ENCODE data around the gene UBE2V1.

The UBE2V1 gene

DNA sequence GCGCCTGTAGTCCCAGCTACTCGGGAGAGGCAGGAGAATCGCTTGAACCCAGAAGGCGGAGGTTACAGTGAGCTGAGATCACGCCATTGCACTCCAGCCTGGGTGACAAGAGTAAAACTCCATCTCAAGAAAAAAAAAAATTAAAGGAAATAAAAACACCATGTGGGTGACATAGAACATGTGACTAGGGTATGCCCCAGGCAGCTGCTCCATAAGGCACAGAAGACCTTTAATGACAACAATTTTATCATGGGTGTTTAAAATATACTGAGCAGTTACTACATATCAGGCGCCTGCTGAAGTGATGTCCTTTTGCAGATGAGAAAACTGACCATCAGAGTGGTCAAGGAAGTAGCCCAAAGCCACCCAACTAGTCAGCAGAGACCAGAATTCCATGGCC is 32.6 kb upstream of the UBE2V1 start:
- no peaks in the 10 kb centered on the region for H3K9me3 ChIP-seq (ENCODE audit: insufficient read depth, low read length)
- no peak overlapping the region for H3K4me2 ChIP-seq (ENCODE audit: low read depth, low read length, poor library complexity, severe bottlenecking)
- H4K20me1 ChIP-seq (ENCODE audit: low read depth, low read length): no peaks in the 10 kb centered on the region
- H2AFZ ChIP-seq (ENCODE audit: low read depth, low read length, severe bottlenecking): no peak overlapping the region
- no peaks in the 10 kb centered on the region for H3K36me3 ChIP-seq (ENCODE audit: low read length)
- no peaks in the 10 kb centered on the region for H3F3A ChIP-seq (ENCODE audit: insufficient read depth)
- no peak overlapping the region for H3K9ac ChIP-seq (ENCODE audit: low read length)
- H3K27ac ChIP-seq (ENCODE audit: low read depth, low read length): no peak overlapping the region
- no peaks in the 10 kb centered on the region for H3K9me2 ChIP-seq (replicated peaks; ENCODE audit: insufficient read depth, low read length)
- H3K4me3 ChIP-seq (ENCODE audit: insufficient read depth, low read length, poor library complexity, severe bottlenecking): no peak overlapping the region
- peaks cover 9% of the 10 kb centered on the region; the same call in 1 of the 2 replicates for H3K79me2 ChIP-seq (ENCODE audit: insufficient read depth, low read length)
- no peaks in the 10 kb centered on the region for H3K27me3 ChIP-seq (ENCODE audit: low read length)
- no peak for TF ChIP-seq EZH2phosphoT487 (conservative IDR thresholded peaks at IDR 0.05; ENCODE audit: low read length)
- TF ChIP-seq, protein P1, sequence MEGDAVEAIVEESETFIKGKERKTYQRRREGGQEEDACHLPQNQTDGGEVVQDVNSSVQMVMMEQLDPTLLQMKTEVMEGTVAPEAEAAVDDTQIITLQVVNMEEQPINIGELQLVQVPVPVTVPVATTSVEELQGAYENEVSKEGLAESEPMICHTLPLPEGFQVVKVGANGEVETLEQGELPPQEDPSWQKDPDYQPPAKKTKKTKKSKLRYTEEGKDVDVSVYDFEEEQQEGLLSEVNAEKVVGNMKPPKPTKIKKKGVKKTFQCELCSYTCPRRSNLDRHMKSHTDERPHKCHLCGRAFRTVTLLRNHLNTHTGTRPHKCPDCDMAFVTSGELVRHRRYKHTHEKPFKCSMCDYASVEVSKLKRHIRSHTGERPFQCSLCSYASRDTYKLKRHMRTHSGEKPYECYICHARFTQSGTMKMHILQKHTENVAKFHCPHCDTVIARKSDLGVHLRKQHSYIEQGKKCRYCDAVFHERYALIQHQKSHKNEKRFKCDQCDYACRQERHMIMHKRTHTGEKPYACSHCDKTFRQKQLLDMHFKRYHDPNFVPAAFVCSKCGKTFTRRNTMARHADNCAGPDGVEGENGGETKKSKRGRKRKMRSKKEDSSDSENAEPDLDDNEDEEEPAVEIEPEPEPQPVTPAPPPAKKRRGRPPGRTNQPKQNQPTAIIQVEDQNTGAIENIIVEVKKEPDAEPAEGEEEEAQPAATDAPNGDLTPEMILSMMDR (IDR thresholded peaks at IDR 0.05; ENCODE audit: insufficient read depth, low read length, poor library complexity, severe bottlenecking): no peak

DNA sequence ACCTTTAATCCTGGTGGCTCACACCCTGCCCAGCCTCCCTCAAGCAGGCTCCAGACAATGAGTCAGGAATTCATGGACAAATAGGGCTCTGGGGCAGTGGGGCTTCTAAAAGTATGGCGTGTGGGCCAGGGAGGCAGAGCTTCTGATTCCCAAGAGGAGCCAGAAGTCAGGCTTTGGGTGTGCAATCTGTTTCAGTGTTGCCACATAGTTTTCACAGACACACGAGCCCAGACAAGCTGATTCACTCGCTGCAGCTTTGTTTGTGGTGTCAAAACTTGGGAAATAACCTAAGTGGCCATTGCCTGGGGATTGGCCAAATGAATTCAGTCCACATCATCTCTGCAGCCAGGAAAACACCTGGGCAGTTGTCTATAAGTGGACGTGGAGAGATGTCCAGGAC is 31.4 kb upstream of the UBE2V1 start:
- H3K9ac ChIP-seq (ENCODE audit: low read length): no peak overlapping the region
- H3K27ac ChIP-seq (ENCODE audit: low read depth, low read length): no peak overlapping the region
- peaks cover 9% of the 10 kb centered on the region; the same call in 1 of the 2 replicates for H3K79me2 ChIP-seq (ENCODE audit: insufficient read depth, low read length)
- no peaks in the 10 kb centered on the region for H3F3A ChIP-seq (ENCODE audit: insufficient read depth)
- H3K9me3 ChIP-seq (ENCODE audit: insufficient read depth, low read length): no peaks in the 10 kb centered on the region
- no peaks in the 10 kb centered on the region for H4K20me1 ChIP-seq (ENCODE audit: low read depth, low read length)
- TF ChIP-seq EZH2phosphoT487 (conservative IDR thresholded peaks at IDR 0.05; ENCODE audit: low read length): no peak
- TF ChIP-seq, protein P1 (IDR thresholded peaks at IDR 0.05; ENCODE audit: insufficient read depth, low read length, poor library complexity, severe bottlenecking): no peak
- no peak overlapping the region for H2AFZ ChIP-seq (ENCODE audit: low read depth, low read length, severe bottlenecking)
- no peak overlapping the region for H3K4me3 ChIP-seq (ENCODE audit: insufficient read depth, low read length, poor library complexity, severe bottlenecking)
- no peaks in the 10 kb centered on the region for H3K27me3 ChIP-seq (ENCODE audit: low read length)
- no peaks in the 10 kb centered on the region for H3K9me2 ChIP-seq (replicated peaks; ENCODE audit: insufficient read depth, low read length)
- no peak overlapping the region for H3K4me2 ChIP-seq (ENCODE audit: low read depth, low read length, poor library complexity, severe bottlenecking)
- H3K36me3 ChIP-seq (ENCODE audit: low read length): no peaks in the 10 kb centered on the region

DNA sequence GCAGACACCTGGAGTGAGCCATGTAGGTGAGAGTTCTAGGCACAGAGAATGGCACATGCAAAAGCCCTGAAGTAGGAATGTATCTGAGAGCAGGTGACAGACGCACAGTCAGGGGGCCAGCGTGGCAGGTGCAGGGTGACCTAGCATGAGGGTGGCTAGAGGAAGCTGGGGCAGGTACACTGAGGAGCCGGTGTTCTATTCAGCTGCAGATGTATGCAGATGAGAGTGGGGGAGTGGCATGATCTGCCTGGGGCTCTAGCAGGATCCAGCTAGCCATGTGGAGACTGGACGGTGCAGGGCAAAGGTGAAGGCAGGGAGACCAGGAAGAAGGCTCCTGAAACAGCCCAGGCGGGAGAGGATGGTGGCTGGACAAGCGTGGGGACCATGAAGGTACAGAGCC is 29.9 kb upstream of the UBE2V1 start:
- Histone ChIP-seq H3K9ac (ENCODE audit: low read length) (no peak overlapping the region), H3K36me3 (ENCODE audit: low read length) (no peaks in the 10 kb centered on the region), H4K20me1 (ENCODE audit: low read depth, low read length) (no peaks in the 10 kb centered on the region), H3K27me3 (ENCODE audit: low read length) (no peaks in the 10 kb centered on the region), H3F3A (ENCODE audit: insufficient read depth) (no peaks in the 10 kb centered on the region), H3K9me2 (replicated peaks; ENCODE audit: insufficient read depth, low read length) (no peaks in the 10 kb centered on the region), H3K4me2 (ENCODE audit: low read depth, low read length, poor library complexity, severe bottlenecking) (no peak overlapping the region), H2AFZ (ENCODE audit: low read depth, low read length, severe bottlenecking) (no peak overlapping the region), H3K9me3 (ENCODE audit: insufficient read depth, low read length) (no peaks in the 10 kb centered on the region), H3K27ac (ENCODE audit: low read depth, low read length) (no peak overlapping the region), H3K4me3 (ENCODE audit: insufficient read depth, low read length, poor library complexity, severe bottlenecking) (no peak overlapping the region), H3K79me2 (ENCODE audit: insufficient read depth, low read length) (0 out of 2 replicates have a peak, but pooled peaks cover 9% of the 10 kb centered on the region)
- TF ChIP-seq, protein P1 (IDR thresholded peaks at IDR 0.05; ENCODE audit: insufficient read depth, low read length, poor library complexity, severe bottlenecking): no peak
- TF ChIP-seq EZH2phosphoT487 (conservative IDR thresholded peaks at IDR 0.05; ENCODE audit: low read length): no peak

Measured in SU-DHL-6 (cell line).